GM19397 (cell line): ENCODE results near the gene C6orf89.
"Not testable (repeated sequence)": the region's sequence is repeated elsewhere in the genome, so short reads cannot be mapped to it uniquely, and the experiment has no call there.

Experiments used
- ATAC-seq: cut with Tn5 transposase; IDR thresholded peaks from one replicate; pipeline ENCODE4 v1.9.1; 2021; ENCODE audit warnings: mild to moderate bottlenecking, moderate library complexity; ENCODE audit not compliant: unreplicated experiment

Gene C6orf89

GRCh38 chr6:36920049-36920448 is 34.3 kb downstream of the C6orf89 start:
- no peak for ATAC-seq

- no peak for ATAC-seq
Measured at GRCh38 chr6:36920546-36920945, 34.8 kb downstream of the C6orf89 start.

GRCh38 chr6:36924131-36924530 is 38.4 kb downstream of the C6orf89 start:
- no peak for ATAC-seq

GRCh38 chr6:36924778-36925374 is 39.1 kb downstream of the C6orf89 start:
- no peak for ATAC-seq

GRCh38 chr6:36925809-36926208 is 40.1 kb downstream of the C6orf89 start:
- no peak for ATAC-seq

- no peak for ATAC-seq
Measured at GRCh38 chr6:36926708-36927513, 41.2 kb downstream of the C6orf89 start.

GRCh38 chr6:36927691-36928546 is 42.2 kb downstream of the C6orf89 start:
- no peak for ATAC-seq

- no peak for ATAC-seq
Measured at GRCh38 chr6:36928547-36928918, 42.8 kb downstream of the C6orf89 start.

- ATAC-seq, result no peak
Measured at GRCh38 chr6:36929152-36929551, 43.4 kb downstream of the C6orf89 start.

- no peak for ATAC-seq
Measured at GRCh38 chr6:36929607-36930006, 43.9 kb downstream of the C6orf89 start.

- ATAC-seq, result no peak
Measured at GRCh38 chr6:36930483-36930882, 44.7 kb downstream of the C6orf89 start.

- no peak for ATAC-seq
Measured at GRCh38 chr6:36933102-36933501, 47.4 kb downstream of the C6orf89 start.

GRCh38 chr6:36933519-36933918 is 47.8 kb downstream of the C6orf89 start:
- ATAC-seq, result no peak

- ATAC-seq, result no peak
Measured at GRCh38 chr6:36934901-36935300, 49.1 kb downstream of the C6orf89 start.

- ATAC-seq, result no peak
Measured at GRCh38 chr6:36936824-36937223, 51.1 kb downstream of the C6orf89 start.

GRCh38 chr6:36937896-36938295 is 52.1 kb downstream of the C6orf89 start:
- ATAC-seq, result no peak

- no peak for ATAC-seq
Measured at GRCh38 chr6:36938536-36938935, 52.8 kb downstream of the C6orf89 start.

- not testable (repeated sequence) for ATAC-seq
Measured at GRCh38 chr6:36939005-36939404, 53.3 kb downstream of the C6orf89 start.

- no peak for ATAC-seq
Measured at GRCh38 chr6:36940027-36940426, 54.3 kb downstream of the C6orf89 start.

- ATAC-seq, result not testable (repeated sequence)
Measured at GRCh38 chr6:36941561-36941960, 55.8 kb downstream of the C6orf89 start.

- ATAC-seq, result not testable (repeated sequence)
Measured at GRCh38 chr6:36942329-36942728, 56.6 kb downstream of the C6orf89 start.

GRCh38 chr6:36944650-36945049 is 58.9 kb downstream of the C6orf89 start:
- ATAC-seq, result no peak
